Naive thymus-derived CD8-positive, alpha-beta T cell (primary cell): ENCODE measurements around the gene ZBTB2. TPM values are rescaled to one million over a fixed set of nuclear protein-coding genes. Genes with fewer than 3 reads are reported as not detected.

Source experiments
- ATAC-seq, 2 donors: fragments of 150-1000 bp; cut with Tn5 transposase in 1 of 2; sonication (Bioruptor Pico), chemical (Tn5 transposase) in 1 of 2; 1 replicate in 1 of 2; 2 replicates in 1 of 2; pipeline ENCODE4 v1.10.0; 2021; ENCODE audit warnings: mild to moderate bottlenecking in 2 of 2, moderate library complexity in 2 of 2
- POLR2A ChIA-PET: fragments of 350-600 bp; sonication (Branson Sonifier 250); formaldehyde crosslinking; loops from one replicate; lab custom pipeline; 2021; ENCODE audit warnings: antibody characterized with exemption; lab: Charles Lee
- DNase-seq, 10 donors: peaks; one replicate each; pipeline versions ENCODE4 v3.0.0 to v3.0.0-alpha.2; 2020 to 2022
- H3K27ac Mint-ChIP-seq, 10 donors: one replicate each; pipeline ENCODE4 v1.8.0; 2020 to 2022; ENCODE audit warnings: mild to moderate bottlenecking in 10 of 10, mixed read lengths in 10 of 10, moderate library complexity in 4 of 10, inconsistent platforms in 1 of 10
- H3K27me3 Mint-ChIP-seq, 5 donors: one replicate each; pipeline ENCODE4 v1.8.0; 2021 to 2022; ENCODE audit warnings: mixed read lengths in 5 of 5
- H3K36me3 Mint-ChIP-seq, 3 donors: one replicate each; pipeline ENCODE4 v1.8.0; 2020 to 2022; ENCODE audit warnings: mixed read lengths in 3 of 3, mild to moderate bottlenecking in 2 of 3, inconsistent platforms in 1 of 3
- H3K4me1 Mint-ChIP-seq, 4 donors: one replicate each; pipeline ENCODE4 v1.8.0; 2021 to 2022; ENCODE audit warnings: mixed read lengths in 4 of 4
- H3K4me3 Mint-ChIP-seq, 10 donors: one replicate each; pipeline ENCODE4 v1.8.0; 2020 to 2022; ENCODE audit warnings: mild to moderate bottlenecking in 10 of 10, mixed read lengths in 10 of 10, moderate library complexity in 6 of 10, inconsistent platforms in 1 of 10
- H3K9me3 Mint-ChIP-seq, 9 donors: one replicate each; pipeline ENCODE4 v1.8.0; 2020 to 2022; ENCODE audit warnings: mixed read lengths in 9 of 9, mild to moderate bottlenecking in 3 of 9, inconsistent platforms in 1 of 9, moderate library complexity in 1 of 9
- polyA plus RNA-seq, 3 donors: library from polyadenylated mRNA; unstranded; fragments of 300-500 nt; fragmentation: Illumina TruSeq; gene quantifications; one replicate each; pipeline ENCODE4 v1.2.3, GENCODE V29; 2021
- total RNA-seq, 8 experiments: library from RNA in 2 of 8; stranded (reverse) in 2 of 8; gene quantifications; one replicate each; pipeline ENCODE4 v1.2.3 and lab custom pipeline; 2021 to 2026

The ZBTB2 gene
- total RNA-seq (10 to 100 TPM; 32.0 to 32.4 TPM), polyA plus RNA-seq (10 to 100 TPM; 12.3 to 18.8 (median 15.0) TPM), total RNA-seq (lab: John Stamatoyannopoulos, UW) (40.8 to 82.7 (median 54.1) reads per million in 6 experiments)

GRCh38 chr6:151391471-151392413, at the start of gene ZBTB2:
Gene ZBTB2, minus strand, starts transcription at chr6:151391559. Its CDS starts 17,922 bp downstream, at chr6:151373637.
- Mint-ChIP-seq H3K9me3 (peaks cover 0 to 4% (median 0%) of the 10 kb centered on the region in 9 donors), H3K4me3 (peak within 1 kb of the TSS; percentile 86 to 99 (median 96)), H3K27me3 (no peaks in the 10 kb centered on the region), H3K36me3 (peaks cover 0 to 15% (median 0%) of the 10 kb centered on the region in 3 donors), H3K27ac (peak within 1 kb of the TSS; percentile 93 to 99 (median 98)), H3K4me1 (peaks cover 25 to 74% (median 57%) of the 10 kb centered on the region in 4 donors)
- ATAC-seq, result peak; percentile 21
- DNase-seq, result peak; percentile 57 to 82 (median 68)
- POLR2A ChIA-PET, result interaction anchor here (1.4 to 3.9 kb wide), 7 partner anchors 11 to 910 kb away, joined by 4 to 49 read pairs (median 25); partner anchors contain the start of gene RMND1

GRCh38 chr6:151440930-151441329, 49.6 kb upstream of the ZBTB2 start:
- peak in 3 of 10 donors; percentile 20 to 43 (median 39) for DNase-seq
- POLR2A ChIA-PET, result interaction anchor here (1.2 to 2.2 kb wide), 2 partner anchors 11 to 51 kb away, joined by 3 to 10 read pairs; partner anchors contain the start of gene RMND1
- peak in 1 of 2 donors; percentile 46 for ATAC-seq
- Mint-ChIP-seq H3K9me3 (no peaks in the 10 kb centered on the region), H3K36me3 (peaks cover 0 to 44% (median 2%) of the 10 kb centered on the region in 3 donors), H3K4me1 (peaks cover 12 to 60% (median 39%) of the 10 kb centered on the region in 4 donors), H3K27ac (peak overlapping the region in 3 of 10 donors; percentile 6 to 22 (median 7)), H3K4me3 (no peak overlapping the region), H3K27me3 (no peaks in the 10 kb centered on the region)

- DNase-seq (no peak), ATAC-seq (no peak)
- Mint-ChIP-seq H3K36me3 (peaks cover 0 to 45% (median 2%) of the 10 kb centered on the region in 3 donors), H3K4me1 (peaks cover 12 to 58% (median 39%) of the 10 kb centered on the region in 4 donors), H3K9me3 (no peaks in the 10 kb centered on the region), H3K27me3 (no peaks in the 10 kb centered on the region), H3K4me3 (no peak overlapping the region), H3K27ac (peak overlapping the region in 5 of 10 donors; percentile 3 to 28 (median 7))
- POLR2A ChIA-PET, result interaction anchor here (2.2 kb wide), 1 partner anchor 11 kb away, joined by 10 read pairs; the partner anchor contains the start of gene RMND1
Measured at GRCh38 chr6:151440498-151440897, 49.1 kb upstream of the ZBTB2 start.

- Mint-ChIP-seq H3K4me1 (peaks cover 11 to 40% (median 30%) of the 10 kb centered on the region in 4 donors), H3K27ac (no peak overlapping the region), H3K9me3 (no peaks in the 10 kb centered on the region), H3K36me3 (peaks cover 0 to 38% (median 0%) of the 10 kb centered on the region in 3 donors), H3K27me3 (no peaks in the 10 kb centered on the region), H3K4me3 (peak overlapping the region in 1 of 10 donors; percentile 16)
- POLR2A ChIA-PET, result interaction anchor here (0.8 kb wide), 1 partner anchor 12 kb away, joined by 3 read pairs; no protein-coding TSS in a partner anchor
- ATAC-seq, result no peak
- no peak for DNase-seq
Measured at GRCh38 chr6:151437401-151437800, 46.0 kb upstream of the ZBTB2 start.

- peaks cover 9 to 35% (median 26%) of the 10 kb centered on the region in 4 donors for H3K4me1 Mint-ChIP-seq
- H3K4me3 Mint-ChIP-seq, result no peak overlapping the region
- H3K27ac Mint-ChIP-seq, result no peak overlapping the region
- H3K27me3 Mint-ChIP-seq, result no peaks in the 10 kb centered on the region
- no peak for DNase-seq
- ATAC-seq, result no peak
- H3K36me3 Mint-ChIP-seq, result peaks cover 0 to 41% (median 0%) of the 10 kb centered on the region in 3 donors
- H3K9me3 Mint-ChIP-seq, result no peaks in the 10 kb centered on the region
- POLR2A ChIA-PET, result interaction anchor here (0.8 kb wide), 1 partner anchor 12 kb away, joined by 3 read pairs; no protein-coding TSS in a partner anchor
Measured at GRCh38 chr6:151436802-151437201, 45.4 kb upstream of the ZBTB2 start.

GRCh38 chr6:151436300-151436699, 44.9 kb upstream of the ZBTB2 start:
- H3K27me3 Mint-ChIP-seq, result no peaks in the 10 kb centered on the region
- DNase-seq (no peak), ATAC-seq (no peak)
- no peak overlapping the region for H3K4me3 Mint-ChIP-seq
- peaks cover 0 to 41% (median 1%) of the 10 kb centered on the region in 3 donors for H3K36me3 Mint-ChIP-seq
- no peaks in the 10 kb centered on the region for H3K9me3 Mint-ChIP-seq
- no peak overlapping the region for H3K27ac Mint-ChIP-seq
- POLR2A ChIA-PET, result no interaction called here
- H3K4me1 Mint-ChIP-seq, result peaks cover 8 to 30% (median 22%) of the 10 kb centered on the region in 4 donors

GRCh38 chr6:151434369-151434768, 43.0 kb upstream of the ZBTB2 start:
- Mint-ChIP-seq H3K27me3 (no peaks in the 10 kb centered on the region), H3K4me3 (no peak overlapping the region), H3K27ac (no peak overlapping the region), H3K4me1 (peaks cover 10 to 15% (median 12%) of the 10 kb centered on the region in 4 donors), H3K36me3 (peaks cover 5 to 60% (median 7%) of the 10 kb centered on the region in 3 donors), H3K9me3 (no peaks in the 10 kb centered on the region)
- no peak for ATAC-seq
- DNase-seq, result no peak
- POLR2A ChIA-PET, result no interaction called here

- Mint-ChIP-seq H3K9me3 (no peaks in the 10 kb centered on the region), H3K4me1 (peaks cover 3 to 6% (median 3%) of the 10 kb centered on the region in 4 donors), H3K27ac (peak overlapping the region in 3 of 10 donors; percentile 36 to 76 (median 69)), H3K4me3 (no peak overlapping the region), H3K36me3 (peaks cover 7 to 69% (median 8%) of the 10 kb centered on the region in 3 donors), H3K27me3 (no peaks in the 10 kb centered on the region)
- DNase-seq, result no peak
- POLR2A ChIA-PET, result no interaction called here
- ATAC-seq, result no peak
Measured at GRCh38 chr6:151432651-151433050, 41.3 kb upstream of the ZBTB2 start.

- no peak for ATAC-seq
- Mint-ChIP-seq H3K4me3 (no peak overlapping the region), H3K36me3 (peaks cover 8 to 72% (median 11%) of the 10 kb centered on the region in 3 donors), H3K27ac (peak overlapping the region in 3 of 10 donors; percentile 24 to 70 (median 30)), H3K9me3 (no peaks in the 10 kb centered on the region), H3K4me1 (peaks cover 0 to 5% (median 0%) of the 10 kb centered on the region in 4 donors), H3K27me3 (no peaks in the 10 kb centered on the region)
- DNase-seq, result no peak
- POLR2A ChIA-PET, result no interaction called here
Measured at GRCh38 chr6:151431337-151431736, 40.0 kb upstream of the ZBTB2 start.

GRCh38 chr6:151430886-151431285, 39.5 kb upstream of the ZBTB2 start:
- Mint-ChIP-seq H3K9me3 (no peaks in the 10 kb centered on the region), H3K4me1 (peaks cover 0 to 5% (median 0%) of the 10 kb centered on the region in 4 donors), H3K4me3 (no peak overlapping the region), H3K36me3 (peaks cover 8 to 72% (median 11%) of the 10 kb centered on the region in 3 donors), H3K27ac (peak overlapping the region in 3 of 10 donors; percentile 24 to 70 (median 30)), H3K27me3 (no peaks in the 10 kb centered on the region)
- DNase-seq (no peak), ATAC-seq (no peak)
- POLR2A ChIA-PET, result no interaction called here

GRCh38 chr6:151428093-151428735, 36.9 kb upstream of the ZBTB2 start:
- H3K4me1 Mint-ChIP-seq, result peaks cover 0 to 5% (median 1%) of the 10 kb centered on the region in 4 donors
- ATAC-seq (no peak), DNase-seq (no peak)
- H3K4me3 Mint-ChIP-seq, result no peak overlapping the region
- no peaks in the 10 kb centered on the region for H3K27me3 Mint-ChIP-seq
- no peaks in the 10 kb centered on the region for H3K9me3 Mint-ChIP-seq
- POLR2A ChIA-PET, result no interaction called here
- no peak overlapping the region for H3K27ac Mint-ChIP-seq
- peaks cover 11 to 83% (median 12%) of the 10 kb centered on the region in 3 donors for H3K36me3 Mint-ChIP-seq

GRCh38 chr6:151425561-151425960, 34.2 kb upstream of the ZBTB2 start:
- POLR2A ChIA-PET, result interaction anchor here (0.7 kb wide), 1 partner anchor 1520 kb away, joined by 4 read pairs; no protein-coding TSS in a partner anchor
- H3K27ac Mint-ChIP-seq, result peak overlapping the region in 2 of 10 donors; percentile 5 to 58
- no peaks in the 10 kb centered on the region for H3K27me3 Mint-ChIP-seq
- ATAC-seq (no peak), DNase-seq (no peak)
- no peak overlapping the region for H3K4me3 Mint-ChIP-seq
- no peaks in the 10 kb centered on the region for H3K9me3 Mint-ChIP-seq
- peaks cover 4 to 76% (median 9%) of the 10 kb centered on the region in 3 donors for H3K36me3 Mint-ChIP-seq
- peaks cover 0 to 2% (median 0%) of the 10 kb centered on the region in 4 donors for H3K4me1 Mint-ChIP-seq
